ENCODE results near the gene KRTAP5-6.

Gene KRTAP5-6

GRCh38 chr11:1673446-1674172 is 23.4 kb upstream of the KRTAP5-6 start:
- peaks cover 77% of the 10 kb centered on the region for H3K27me3 ChIP-seq (ENCODE audit: insufficient read depth, low read depth, severe bottlenecking)
- H3K36me3 ChIP-seq, result no peaks in the 10 kb centered on the region
- DNase-seq, result no peak
- H3K27ac ChIP-seq, result no peak overlapping the region
- no peaks in the 10 kb centered on the region for H3K9me3 ChIP-seq (ENCODE audit: severe bottlenecking)
- TF ChIP-seq, protein P1, sequence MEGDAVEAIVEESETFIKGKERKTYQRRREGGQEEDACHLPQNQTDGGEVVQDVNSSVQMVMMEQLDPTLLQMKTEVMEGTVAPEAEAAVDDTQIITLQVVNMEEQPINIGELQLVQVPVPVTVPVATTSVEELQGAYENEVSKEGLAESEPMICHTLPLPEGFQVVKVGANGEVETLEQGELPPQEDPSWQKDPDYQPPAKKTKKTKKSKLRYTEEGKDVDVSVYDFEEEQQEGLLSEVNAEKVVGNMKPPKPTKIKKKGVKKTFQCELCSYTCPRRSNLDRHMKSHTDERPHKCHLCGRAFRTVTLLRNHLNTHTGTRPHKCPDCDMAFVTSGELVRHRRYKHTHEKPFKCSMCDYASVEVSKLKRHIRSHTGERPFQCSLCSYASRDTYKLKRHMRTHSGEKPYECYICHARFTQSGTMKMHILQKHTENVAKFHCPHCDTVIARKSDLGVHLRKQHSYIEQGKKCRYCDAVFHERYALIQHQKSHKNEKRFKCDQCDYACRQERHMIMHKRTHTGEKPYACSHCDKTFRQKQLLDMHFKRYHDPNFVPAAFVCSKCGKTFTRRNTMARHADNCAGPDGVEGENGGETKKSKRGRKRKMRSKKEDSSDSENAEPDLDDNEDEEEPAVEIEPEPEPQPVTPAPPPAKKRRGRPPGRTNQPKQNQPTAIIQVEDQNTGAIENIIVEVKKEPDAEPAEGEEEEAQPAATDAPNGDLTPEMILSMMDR (IDR thresholded peaks at IDR 0.05; ENCODE audit: low read depth, low read length), result no peak
- no peak overlapping the region for H3K4me3 ChIP-seq (ENCODE audit: low read depth, low read length)

GRCh38 chr11:1674173-1675131 is 22.5 kb upstream of the KRTAP5-6 start:
- H3K27me3 ChIP-seq (ENCODE audit: insufficient read depth, low read depth, severe bottlenecking), result peaks cover 71% of the 10 kb centered on the region
- no peak overlapping the region for H3K4me3 ChIP-seq (ENCODE audit: low read depth, low read length)
- no peaks in the 10 kb centered on the region for H3K36me3 ChIP-seq
- TF ChIP-seq, protein P1 (IDR thresholded peaks at IDR 0.05; ENCODE audit: low read depth, low read length), result no peak
- H3K27ac ChIP-seq, result no peak overlapping the region
- DNase-seq, result no peak
- no peaks in the 10 kb centered on the region for H3K9me3 ChIP-seq (ENCODE audit: severe bottlenecking)

DNA sequence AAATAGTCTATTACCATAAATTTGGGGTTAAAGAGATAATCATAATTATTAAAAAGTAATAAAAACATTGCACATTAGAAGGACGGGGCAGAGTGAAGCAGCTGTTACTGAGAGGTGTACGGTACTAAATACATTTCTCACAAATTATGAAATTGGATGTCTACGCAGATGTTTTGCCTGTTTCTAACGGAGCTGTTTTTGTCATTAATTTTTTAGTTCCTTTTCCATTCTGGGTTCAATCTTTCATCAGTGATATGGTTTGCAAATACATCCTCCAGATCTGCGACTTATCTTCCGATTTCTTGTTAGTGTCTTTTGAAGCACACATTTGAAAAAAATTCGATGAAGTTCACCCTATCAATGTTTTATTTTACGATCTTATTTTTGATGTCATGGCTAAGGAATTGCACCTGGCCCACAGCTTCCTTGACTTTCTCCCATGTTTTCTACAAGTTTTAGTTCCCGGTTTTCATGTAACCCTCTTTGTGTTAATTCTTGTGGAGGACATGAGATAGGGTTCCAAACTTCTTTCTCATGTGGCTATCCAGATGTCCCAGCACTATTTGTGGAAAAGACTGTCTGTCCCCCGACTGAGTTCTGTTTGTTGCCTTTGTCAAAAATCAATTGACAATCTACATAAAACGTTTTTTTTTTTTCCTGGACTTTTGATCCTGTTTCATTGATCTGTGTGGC is 21.3 kb upstream of the KRTAP5-6 start:
- TF ChIP-seq, protein P1 (IDR thresholded peaks at IDR 0.05; ENCODE audit: low read depth, low read length), result no peak
- Histone ChIP-seq H3K36me3 (no peaks in the 10 kb centered on the region), H3K27me3 (ENCODE audit: insufficient read depth, low read depth, severe bottlenecking) (peaks cover 72% of the 10 kb centered on the region), H3K9me3 (ENCODE audit: severe bottlenecking) (no peaks in the 10 kb centered on the region), H3K4me3 (ENCODE audit: low read depth, low read length) (no peak overlapping the region), H3K27ac (no peak overlapping the region)
- no peak for DNase-seq

DNA sequence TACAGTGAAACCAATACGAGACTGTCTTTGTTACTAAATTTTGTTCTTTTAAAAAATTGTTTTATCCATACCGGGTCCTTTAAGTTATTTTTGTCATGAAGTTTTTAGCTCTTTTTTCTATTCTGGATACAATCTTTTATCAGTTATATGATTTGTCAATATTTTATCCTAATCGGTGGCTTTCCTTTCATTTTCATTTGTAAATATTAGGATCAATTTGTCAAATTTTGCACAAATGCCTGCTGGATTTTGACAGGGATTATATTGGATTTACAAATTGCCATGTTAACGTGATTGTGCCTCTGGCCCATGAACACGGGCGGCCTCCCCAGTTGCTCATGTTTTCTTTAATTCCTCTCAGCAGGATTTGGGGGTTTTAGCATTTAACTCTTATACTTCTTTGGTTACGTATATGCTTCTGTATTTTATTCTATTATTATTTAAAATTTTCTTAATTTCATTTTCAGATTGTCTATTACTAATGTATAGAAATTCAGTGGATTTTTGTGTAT is 20.7 kb upstream of the KRTAP5-6 start:
- TF ChIP-seq, protein P1 (IDR thresholded peaks at IDR 0.05; ENCODE audit: low read depth, low read length), result no peak
- Histone ChIP-seq H3K27me3 (ENCODE audit: insufficient read depth, low read depth, severe bottlenecking) (peaks cover 77% of the 10 kb centered on the region), H3K36me3 (no peaks in the 10 kb centered on the region), H3K9me3 (ENCODE audit: severe bottlenecking) (no peaks in the 10 kb centered on the region), H3K27ac (no peak overlapping the region), H3K4me3 (ENCODE audit: low read depth, low read length) (no peak overlapping the region)
- no peak for DNase-seq

- no peak overlapping the region for H3K4me3 ChIP-seq (ENCODE audit: low read depth, low read length)
- DNase-seq, result no peak
- H3K36me3 ChIP-seq, result no peaks in the 10 kb centered on the region
- TF ChIP-seq, protein P1 (IDR thresholded peaks at IDR 0.05; ENCODE audit: low read depth, low read length), result no peak
- H3K9me3 ChIP-seq (ENCODE audit: severe bottlenecking), result no peaks in the 10 kb centered on the region
- peaks cover 67% of the 10 kb centered on the region for H3K27me3 ChIP-seq (ENCODE audit: insufficient read depth, low read depth, severe bottlenecking)
- no peak overlapping the region for H3K27ac ChIP-seq
Measured at GRCh38 chr11:1679881-1680280, 17.1 kb upstream of the KRTAP5-6 start.

Measured in WERI-Rb-1 (cell line).